Stimulated activated CD8-positive, alpha-beta memory T cell treated with anti-CD3 and anti-CD28 coated beads, Interleukin-15, amount 100 ng/mL, for 24 hours (primary cell): ENCODE measurements around the gene IBA57.
"Not testable (repeated sequence)": the region's sequence is repeated elsewhere in the genome, so short reads cannot be mapped to it uniquely, and the experiment has no call there.

Experiments
- DNase-seq: peaks from one replicate; pipeline ENCODE4 v3.0.0-alpha.2; 2020; ENCODE audit warnings: low read depth

The IBA57 gene

DNA sequence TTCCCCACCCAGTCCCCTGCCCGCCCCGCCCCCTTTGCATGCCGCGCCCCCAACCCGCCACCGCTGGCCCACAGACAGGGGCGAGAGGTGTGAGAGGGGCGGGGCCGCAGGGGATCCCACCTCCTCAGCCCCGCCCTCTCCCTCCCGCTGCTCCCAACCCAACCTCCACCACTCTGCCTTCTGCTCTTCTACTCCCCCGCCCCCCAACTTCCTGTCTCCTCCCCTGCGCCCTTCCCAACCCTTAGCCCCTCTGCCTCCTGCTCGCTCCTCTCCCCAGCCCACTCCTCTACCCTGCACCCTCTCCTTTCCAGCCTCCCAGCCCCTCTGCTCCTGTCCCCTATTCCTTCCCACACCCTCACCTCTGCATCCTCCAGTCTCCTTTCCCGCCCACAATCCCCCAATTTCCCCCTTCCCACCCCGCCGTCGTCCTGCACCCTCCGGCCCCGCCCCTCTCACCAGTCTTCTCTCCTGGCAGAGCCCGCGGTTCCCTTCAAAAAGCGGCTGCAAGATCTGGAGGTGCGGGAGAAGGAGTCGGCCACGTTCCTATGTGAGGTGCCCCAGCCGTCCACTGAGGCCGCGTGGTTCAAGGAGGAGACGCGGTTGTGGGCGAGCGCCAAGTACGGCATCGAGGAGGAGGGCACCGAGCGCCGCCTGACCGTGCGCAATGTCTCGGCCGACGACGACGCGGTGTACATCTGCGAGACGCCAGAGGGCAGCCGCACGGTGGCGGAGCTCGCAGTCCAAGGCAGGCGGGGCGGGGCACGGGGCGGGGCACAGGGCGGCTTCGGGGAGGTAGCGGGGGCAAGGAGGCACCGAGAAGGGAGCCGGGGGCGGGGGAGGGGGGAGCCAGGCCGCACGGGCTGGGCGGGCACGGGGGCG, 47.6 kb downstream of the IBA57 start:
- peak; percentile 71 for DNase-seq

DNA sequence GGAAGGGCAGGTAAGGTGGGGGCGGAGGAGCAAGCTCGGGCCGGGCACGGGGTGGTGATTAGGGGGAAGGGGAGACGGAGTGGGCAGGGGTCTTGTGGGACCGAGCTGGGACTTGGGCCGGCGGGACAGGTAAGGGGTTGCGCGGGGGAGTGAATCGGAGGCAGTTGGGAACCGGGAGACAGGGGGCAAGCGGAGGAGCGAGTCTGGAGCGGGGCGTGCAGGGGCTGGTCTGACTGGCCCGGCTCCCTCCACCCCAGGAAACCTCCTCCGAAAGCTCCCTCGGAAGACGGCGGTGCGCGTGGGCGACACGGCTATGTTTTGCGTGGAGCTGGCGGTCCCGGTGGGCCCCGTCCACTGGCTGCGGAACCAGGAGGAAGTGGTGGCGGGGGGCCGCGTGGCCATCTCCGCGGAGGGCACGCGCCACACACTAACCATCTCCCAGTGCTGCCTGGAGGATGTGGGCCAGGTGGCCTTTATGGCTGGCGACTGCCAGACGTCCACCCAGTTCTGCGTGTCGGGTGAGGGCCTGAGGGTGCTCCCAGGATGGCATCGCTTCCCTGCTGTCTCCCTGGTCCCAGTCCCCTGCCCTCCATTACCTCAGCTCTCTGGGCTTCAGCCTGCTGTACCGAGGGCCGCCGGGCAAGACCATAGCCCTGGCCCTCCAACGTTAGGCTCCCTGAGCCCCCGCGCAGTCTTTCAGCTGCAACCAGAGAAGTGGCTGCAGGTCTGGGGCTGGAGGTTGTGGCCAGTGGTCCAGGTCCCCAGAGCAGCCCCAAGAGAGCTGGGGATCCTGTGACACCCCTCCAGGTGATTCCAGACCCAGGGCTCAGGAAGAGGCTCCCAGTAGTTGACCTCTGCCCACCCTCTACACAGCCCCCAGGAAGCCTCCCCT, 48.6 kb downstream of the IBA57 start:
- no peak for DNase-seq

DNA sequence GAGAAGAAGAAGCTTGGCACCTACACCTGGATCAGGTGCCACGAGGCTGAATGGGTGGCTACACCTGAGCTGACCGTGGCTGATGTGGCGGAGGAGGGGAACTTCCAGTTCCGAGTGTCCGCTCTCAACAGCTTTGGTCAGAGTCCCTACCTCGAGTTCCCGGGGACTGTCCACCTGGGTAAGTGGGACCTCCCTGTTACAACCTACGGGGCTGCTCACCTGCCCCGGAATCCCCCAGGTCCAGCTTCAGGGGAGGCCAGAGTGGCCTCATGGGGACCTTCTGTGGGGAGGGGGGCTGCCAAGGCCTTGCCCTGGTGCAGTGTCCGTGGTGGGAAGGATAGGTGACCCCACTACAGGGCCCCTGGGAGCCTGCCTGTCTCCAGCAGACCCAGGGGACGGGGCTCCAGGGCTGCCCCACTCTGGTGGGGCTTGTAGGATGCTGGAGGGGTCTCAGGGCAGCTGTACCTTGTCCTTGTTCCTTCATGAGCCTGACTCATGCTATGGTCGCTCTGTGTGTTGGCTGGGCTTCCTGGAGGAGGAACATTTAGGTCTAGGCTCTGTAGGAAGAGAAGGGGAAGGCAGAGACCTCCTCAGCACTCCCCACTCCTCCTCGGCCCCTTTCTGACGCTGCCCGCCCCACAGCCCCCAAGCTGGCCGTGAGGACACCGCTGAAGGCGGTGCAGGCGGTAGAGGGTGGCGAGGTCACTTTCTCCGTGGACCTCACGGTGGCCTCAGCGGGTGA, 49.5 kb downstream of the IBA57 start:
- no peak for DNase-seq

DNA sequence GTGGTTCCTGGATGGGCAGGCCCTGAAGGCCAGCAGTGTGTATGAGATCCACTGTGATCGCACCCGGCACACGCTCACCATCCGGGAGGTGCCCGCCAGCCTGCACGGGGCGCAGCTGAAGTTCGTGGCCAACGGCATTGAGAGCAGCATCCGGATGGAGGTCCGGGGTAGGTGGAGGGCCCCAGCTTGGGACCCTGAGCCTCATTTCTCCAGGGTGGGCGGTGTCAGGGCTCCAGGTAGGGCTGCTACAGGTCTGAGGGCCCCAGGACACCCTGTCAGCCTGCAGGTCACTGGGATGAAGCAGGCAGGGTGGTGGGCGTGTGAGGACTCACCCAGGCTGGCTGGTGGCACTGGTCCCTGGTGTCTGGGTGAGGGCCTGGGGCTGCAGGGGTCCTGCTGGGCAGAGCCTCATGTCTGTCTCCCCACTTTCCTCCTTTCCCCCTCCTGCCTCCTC, 50.1 kb downstream of the IBA57 start:
- DNase-seq: no peak

DNA sequence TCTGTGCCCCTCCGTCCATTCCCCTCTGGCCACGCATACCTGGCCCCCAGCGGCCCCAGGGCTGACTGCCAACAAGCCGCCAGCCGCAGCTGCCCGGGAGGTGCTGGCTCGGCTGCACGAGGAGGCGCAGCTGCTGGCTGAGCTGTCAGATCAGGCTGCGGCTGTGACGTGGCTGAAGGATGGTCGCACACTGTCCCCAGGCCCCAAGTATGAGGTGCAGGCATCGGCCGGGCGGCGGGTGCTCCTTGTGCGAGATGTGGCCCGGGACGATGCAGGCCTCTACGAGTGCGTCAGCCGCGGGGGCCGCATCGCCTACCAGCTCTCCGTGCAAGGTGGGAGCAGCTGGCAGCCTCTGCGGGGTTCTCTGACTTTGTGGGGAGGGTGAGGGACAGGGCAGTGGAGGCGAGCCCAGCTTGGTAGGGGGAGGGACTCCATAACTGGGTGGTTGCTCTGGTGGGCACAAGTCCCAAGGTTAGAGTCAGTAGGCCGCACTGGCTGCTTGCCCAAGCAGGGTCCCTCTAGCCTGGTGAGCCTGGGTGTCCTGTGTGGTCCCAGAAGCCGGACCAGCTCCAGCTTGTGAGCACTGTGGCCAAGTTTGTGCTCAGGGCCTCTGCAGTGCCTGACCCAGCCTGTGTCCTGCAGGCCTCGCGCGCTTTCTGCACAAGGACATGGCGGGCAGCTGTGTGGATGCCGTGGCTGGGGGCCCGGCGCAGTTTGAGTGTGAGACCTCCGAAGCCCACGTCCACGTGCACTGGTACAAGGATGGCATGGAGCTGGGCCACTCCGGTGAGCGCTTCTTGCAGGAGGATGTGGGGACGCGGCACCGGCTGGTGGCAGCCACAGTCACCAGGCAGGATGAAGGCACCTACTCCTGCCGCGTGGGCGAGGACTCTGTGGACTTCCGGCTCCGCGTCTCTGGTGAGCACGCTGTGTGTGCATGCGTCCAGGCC, 51.0 kb downstream of the IBA57 start:
- DNase-seq: no peak

DNA sequence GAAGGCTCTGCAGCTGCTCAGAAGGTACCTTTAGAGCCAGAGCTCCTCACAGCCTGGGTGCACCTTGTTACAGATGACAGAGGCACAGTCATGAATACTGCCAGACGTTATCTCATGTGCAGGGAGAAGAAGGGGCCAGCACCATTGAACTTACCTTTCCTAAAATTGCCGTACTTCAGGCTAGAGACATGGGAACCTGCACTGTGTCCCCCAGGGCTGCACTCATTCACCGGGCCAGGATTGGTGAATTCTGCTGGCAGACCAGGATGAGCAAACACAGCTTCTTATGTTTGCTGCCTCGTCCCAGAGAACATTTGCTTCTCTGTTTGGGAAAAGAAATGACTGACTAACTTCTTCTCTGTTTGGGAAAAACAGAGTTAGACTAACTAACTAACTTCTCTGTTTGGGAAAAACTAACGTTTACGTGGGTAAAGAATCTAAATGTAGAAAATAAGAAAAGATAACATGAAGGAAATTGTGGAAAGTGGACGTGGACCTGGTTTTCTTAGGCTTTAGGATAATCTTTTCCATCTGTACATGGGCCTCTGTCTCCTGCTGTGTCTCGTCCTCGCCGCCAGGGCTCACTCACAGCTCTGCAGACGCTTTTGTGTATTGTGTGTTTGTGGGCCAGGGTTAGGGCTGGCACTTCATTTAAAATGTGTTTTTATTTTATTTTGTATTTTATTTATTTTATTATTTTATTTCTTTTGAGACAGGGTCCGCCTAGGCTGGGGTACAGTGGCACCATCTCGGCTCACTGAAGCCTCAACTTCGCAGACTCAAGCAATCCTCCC, 52.1 kb downstream of the IBA57 start:
- no peak for DNase-seq

DNA sequence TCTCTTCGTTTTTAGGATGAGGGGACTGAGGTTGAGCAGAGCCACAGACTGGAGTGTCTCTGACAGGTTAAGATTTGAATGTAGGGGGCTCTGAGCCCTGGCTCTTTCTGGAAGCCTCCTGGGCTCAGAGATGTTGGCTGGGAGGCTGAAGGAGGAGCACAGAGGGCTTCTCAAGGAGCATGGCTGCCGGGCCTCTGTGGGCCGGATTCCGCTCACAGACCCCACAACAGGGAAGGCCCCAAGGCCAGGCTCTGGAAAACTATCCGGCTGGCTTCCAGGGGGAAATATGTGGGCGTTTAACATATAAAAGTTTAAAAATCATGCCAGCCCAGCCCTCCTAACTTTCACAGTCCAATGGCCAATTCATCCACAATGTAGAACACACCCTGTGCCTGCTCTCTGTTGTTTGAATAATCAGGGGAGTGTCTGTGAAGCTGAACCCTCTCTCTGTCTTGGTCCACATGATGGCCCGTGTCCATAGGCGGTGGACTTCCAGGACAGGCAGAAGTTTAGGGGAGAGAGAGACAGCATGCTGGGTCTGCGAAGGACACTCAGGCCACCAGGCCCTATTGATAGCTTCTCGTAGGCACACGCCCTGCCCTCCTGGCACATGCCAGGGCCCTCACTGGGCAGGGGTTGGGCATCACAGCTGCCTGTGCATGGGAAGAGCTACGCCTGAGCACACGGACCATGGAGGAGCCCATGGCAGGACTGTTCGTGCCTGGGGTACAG, 53.1 kb downstream of the IBA57 start:
- DNase-seq: no peak

DNA sequence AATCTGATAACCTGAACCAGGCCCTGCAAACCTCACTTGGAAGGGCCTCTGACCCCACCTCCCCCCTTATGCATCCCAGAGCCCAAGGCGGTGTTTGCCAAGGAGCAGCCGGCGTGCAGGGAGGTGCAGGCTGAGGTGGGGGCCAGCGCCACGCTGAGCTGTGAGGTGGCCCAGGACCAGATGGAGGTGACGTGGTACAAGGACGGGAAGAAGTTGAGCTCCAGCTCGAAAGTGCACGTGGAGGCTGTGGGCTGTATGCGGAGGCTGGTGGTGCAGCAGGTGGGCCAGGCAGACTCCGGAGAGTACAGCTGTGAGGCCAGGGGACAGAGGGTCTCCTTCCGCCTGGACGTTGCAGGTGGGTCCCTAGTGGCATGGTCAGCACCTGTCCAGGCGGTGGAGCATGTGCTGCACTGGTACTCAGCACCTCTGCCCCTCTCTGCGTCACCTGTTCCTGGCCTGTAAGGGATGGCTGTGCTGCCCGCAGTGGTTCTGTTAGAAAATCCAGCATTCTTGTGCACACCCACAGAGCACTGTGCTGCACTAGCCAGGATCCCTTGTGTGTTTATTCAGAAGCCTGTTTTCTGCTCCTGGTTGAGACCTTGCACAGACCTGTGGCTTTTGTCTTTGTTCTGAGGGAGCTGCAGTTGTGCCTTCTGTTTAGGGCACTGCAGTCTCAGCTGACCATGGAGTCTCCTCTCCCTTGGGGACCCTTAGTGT, 53.8 kb downstream of the IBA57 start:
- DNase-seq: no peak

DNA sequence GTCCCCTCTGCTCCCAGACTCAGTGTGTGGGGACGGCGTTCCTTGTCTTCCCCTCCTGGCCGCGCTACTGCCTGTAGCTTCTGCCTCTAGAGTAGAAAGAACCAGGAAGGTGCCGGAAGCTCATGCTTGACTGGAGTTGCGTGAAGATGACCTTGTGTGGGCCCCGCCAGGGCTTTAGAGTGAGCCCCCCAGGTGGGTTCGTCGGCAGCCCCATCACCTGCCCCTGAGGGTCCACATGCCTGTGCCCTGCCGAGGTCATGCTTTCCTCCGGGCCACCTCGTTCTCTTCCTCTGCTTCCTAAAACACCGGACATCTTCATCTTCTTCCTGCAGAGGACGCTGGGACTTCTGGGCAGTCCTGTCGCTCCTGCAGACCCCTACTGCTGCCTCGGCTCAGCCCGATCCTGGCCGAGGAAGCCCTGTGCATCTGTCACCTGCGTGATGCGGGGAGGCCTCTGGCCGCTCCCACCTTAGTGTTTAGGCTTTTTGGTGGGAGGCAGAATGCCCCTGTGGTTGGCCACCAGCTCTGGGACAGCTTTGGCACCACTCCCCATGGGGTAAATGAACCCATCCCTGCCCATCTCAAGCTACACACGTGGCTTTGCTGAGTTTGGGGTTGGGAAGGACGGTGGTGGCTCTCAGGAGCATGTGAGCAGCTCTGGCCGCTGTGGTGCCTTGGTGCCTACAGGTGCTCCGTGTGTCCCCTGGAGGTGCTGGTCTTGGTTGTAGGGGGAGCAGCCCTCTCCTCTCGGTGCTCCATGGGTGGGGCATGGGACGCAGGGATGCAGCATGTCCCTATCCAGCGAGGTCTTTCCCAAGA, 54.6 kb downstream of the IBA57 start:
- DNase-seq: no peak

DNA sequence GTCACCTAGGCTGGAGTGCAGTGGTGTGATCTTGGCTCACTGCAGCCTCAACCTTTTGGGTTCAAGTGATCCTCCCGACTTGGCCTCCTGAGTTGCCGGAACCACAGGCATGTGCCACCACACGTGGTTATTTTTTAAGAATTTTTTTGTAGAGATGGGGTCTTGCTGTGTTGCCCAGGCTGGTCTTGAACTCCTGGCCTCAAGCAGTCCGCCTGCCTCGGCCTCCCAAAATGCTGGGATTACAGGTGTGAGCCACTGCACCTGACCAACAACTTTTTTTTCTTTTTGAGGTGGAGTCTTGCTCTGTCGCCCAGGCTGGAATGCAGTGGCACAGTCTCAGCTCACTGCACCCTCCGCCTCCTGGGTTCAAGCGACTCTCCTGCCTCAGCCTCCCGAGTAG, 55.5 kb downstream of the IBA57 start:
- not testable (repeated sequence) for DNase-seq

DNA sequence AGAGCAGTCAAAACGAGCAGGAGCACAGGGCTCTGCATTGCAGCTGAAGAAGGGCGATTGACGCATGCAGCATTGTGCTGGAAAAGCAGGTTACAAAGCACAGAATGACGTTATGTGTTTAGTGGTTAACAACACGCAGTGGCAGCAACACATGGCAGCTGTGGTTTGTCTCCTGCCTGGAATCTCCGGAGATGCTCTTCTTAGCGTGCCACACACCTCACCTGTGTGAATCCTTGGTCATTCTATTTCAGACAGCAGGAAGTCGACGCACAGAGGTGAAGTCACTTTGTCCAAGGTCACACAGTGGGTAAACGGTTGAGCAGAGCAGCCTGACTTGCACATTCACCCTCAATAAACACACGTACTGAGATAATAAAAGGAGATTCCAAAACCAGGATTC, 56.9 kb downstream of the IBA57 start:
- DNase-seq: no peak

DNA sequence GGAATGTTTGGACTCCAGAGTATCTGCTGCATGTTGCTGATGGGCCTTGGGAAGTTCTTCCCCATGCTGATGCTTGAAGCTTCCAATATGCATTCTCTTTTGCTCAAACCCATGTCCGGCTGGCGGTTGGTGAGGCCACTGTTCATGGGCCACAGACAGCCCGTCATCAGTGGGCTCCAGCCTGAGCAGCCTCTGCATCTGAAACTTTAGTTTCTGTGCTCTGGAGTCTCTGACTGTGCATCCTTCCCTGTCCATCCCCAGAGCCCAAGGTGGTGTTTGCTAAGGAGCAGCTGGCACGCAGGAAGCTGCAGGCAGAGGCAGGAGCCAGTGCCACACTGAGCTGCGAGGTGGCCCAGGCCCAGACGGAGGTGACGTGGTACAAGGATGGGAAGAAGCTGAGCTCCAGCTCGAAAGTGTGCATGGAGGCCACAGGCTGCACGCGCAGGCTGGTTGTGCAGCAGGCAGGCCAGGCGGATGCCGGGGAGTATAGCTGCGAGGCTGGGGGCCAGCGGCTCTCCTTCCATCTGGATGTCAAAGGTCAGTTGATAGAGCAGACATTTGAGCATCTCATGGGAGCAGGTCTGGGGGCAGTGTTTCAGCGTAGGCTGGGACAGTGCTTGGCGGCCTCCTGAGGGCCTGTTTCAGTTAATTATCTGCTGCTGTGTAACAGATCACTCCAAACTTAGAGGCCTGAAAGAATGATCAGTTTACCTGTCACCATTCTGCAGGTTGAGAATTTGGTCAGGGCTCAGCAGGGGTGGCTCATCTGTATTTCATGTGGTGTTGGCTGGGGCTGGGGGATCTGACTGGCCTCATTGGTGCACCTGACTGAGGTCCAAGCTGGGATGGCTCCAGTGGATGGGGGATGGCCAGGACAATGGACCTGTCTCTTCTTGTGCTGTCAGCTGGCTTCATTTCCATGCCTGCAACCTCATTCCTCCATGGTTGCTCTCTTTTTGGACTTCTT, 58.9 kb downstream of the IBA57 start:
- no peak for DNase-seq

DNA sequence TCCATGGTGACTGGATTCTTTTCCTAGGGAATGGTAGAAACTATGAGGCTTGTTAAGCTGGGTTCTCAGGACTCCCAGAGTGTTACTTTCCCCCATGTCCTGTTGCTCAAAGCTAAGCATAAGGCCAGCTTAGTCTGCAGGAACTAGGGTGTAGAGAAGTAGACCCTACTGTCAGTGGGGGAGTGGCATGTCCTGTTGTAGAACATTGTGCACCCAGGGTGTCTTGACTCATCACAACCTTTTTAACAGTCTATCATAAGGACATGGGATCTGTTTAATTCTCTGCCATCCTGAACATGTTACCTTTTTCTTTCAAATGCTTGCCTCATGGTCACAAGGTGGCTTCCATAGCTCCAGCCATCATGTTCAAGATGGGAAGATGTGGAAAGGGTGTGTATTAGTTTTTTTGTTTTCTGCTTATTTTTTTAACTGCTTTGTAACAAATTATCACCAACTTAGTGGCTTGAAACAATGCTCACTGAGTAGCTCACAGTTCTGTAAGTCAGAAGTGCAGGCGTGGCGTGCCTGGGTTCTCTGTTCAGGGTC, 59.6 kb downstream of the IBA57 start:
- no peak for DNase-seq

DNA sequence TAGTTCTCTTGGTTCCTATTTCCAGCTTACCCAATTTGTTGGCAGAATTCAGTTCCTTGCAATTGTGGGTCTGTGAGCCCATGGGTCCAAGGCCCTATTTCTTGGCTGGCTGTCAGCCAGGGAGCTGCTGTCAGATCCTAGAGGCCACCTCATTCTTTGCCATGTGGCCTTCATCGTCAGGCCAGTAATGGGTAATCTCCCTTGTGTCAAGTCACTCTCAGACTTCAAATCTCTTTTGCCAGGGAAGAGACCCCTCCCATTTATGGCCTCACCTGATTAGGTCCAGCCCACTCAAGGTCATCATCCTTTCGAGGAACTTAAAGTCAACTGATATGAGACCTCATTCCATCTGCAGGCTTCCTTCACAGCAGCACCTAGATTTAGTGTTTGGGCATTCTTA, 60.1 kb downstream of the IBA57 start:
- no peak for DNase-seq

DNA sequence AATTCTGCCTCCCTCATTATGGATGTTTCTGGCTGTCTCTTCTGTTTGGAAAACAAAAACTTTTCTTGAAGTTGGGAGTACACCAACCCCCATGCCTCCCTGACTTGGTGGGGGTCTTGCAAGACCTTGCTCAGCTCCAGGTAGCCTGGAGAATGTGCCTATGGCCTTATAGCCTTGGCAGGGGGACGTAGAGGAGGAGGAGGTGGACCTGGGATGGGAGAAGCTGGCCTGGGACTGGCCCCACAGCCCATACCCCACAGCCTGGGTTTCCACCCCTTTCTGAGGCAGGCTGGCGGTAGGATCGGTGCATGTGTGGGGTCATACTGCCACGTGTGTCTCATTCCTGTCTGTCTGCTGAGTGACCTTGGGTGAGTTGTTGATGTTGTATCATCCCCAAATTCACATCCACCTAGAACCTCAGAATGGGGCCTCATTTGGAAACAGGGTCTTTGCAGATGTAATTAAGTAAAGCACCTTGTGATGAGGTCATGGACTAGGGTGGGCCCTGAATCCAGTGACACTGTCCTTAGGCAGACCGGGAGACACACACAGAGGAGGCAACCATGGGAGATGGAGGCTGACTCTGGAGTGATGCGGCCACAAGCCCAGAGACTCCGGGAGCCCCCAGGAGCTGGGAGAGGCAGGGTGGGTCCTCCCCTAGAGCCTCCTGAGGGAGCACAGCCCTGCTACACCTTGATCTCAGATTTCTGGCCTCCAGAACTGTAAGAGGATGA, 60.7 kb downstream of the IBA57 start:
- no peak for DNase-seq
